Measurements from ENCODE around the gene GASK1B.

DNA sequence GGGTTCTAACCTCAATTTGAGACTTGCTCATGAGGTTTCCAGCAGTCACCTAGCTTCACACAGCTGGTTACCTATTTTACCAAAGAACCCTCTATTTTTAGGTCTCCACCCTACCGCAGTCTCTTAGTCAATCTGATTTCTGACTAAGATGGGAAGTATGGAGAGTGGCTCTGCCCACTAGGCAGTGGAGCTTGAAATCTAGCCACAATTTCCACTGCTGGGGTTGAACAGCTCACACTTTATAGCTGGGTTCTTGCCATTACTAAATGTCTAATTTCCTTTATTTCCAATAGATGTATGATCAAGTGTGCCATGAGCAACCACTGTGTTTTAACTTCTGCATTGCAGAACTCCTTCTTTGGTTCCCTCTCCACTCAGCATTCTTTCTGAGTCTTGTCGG, 43.1 kb downstream of the GASK1B start:
- TF ChIP-seq POLR2AphosphoS5 (IDR thresholded peaks at IDR 0.05) = no peak
- no peak for TF ChIP-seq POLR2A (IDR thresholded peaks at IDR 0.05)
- TF ChIP-seq, protein P1, sequence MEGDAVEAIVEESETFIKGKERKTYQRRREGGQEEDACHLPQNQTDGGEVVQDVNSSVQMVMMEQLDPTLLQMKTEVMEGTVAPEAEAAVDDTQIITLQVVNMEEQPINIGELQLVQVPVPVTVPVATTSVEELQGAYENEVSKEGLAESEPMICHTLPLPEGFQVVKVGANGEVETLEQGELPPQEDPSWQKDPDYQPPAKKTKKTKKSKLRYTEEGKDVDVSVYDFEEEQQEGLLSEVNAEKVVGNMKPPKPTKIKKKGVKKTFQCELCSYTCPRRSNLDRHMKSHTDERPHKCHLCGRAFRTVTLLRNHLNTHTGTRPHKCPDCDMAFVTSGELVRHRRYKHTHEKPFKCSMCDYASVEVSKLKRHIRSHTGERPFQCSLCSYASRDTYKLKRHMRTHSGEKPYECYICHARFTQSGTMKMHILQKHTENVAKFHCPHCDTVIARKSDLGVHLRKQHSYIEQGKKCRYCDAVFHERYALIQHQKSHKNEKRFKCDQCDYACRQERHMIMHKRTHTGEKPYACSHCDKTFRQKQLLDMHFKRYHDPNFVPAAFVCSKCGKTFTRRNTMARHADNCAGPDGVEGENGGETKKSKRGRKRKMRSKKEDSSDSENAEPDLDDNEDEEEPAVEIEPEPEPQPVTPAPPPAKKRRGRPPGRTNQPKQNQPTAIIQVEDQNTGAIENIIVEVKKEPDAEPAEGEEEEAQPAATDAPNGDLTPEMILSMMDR (IDR thresholded peaks at IDR 0.05 in 8 of 11, conservative IDR thresholded peaks at IDR 0.05 in 3 of 11) = no peak
